HL-60/S4 treated with retinoic acid at 250 ng/mL for 4 days and 3 days (cell line): ENCODE results near the gene TBX4.

Experiments used
- in situ Hi-C: fragments of 300-500 bp; cut with MboI; formaldehyde crosslinking; loops from 2 replicates; pipeline ENCODE4 v1.7.0; 2022; ENCODE audit warnings: low sequenced_read_pairs

The TBX4 gene

DNA sequence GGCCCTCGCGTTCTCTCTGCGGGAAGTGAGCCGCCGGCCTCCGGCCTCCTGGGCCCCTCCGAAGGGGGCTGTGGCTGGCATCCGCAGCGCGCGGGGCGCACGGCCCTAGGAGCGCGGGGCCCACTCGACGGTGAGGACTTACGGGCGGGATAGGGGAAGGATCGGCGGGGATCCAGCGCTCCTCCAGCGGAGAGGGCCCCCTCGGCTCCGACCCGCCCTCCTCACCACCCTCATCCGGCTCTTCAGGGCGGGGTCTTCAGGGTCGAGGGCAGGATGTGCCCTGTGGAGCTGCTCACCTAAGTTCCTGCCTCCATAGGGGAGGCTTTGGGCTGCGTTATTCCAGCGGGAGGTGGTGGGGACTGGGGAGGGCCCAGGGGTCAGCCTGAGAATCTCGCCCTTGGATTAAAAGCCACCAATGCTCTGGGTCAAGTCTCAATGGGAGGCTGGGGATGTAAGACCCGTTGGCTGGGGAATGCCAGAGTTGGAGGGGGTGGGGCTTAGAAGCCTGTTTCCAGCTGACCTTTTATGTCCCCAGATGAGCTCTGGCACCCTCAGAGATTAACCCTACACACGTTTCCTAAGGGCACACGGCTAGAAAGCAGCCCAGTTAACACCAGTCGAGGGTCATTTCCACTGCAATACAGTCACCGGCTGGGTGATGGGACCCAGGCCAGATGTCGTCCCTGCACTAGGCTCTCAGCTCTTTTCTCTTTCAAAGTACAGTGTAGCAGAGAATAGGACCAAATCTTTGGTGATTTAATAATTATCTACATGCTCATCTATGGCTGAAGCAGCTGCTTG is 39.2 kb upstream of the TBX4 start:
- in situ Hi-C loops: no loop called here

DNA sequence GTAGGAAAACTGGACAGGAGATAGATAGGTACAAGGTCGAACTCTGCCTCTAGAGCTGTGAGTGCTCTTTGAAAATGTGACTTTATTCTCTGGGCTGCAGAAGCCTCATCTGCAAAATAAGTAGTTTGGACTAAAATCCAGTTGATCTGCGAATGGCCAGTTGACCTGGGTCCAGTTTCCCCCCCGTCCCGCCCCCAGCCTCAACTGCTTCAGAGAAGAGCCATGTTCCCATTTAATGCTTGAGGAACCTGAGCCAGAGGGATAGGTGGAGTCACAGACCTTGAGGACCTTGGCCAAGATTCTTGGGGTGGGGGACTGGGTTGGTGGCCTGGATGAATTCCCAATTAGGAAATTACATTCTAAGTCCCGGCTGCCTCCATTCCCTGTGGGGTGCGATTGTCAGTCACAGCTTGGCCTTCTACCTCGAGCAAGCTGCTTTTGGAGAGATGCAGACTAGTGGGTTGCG is 38.5 kb upstream of the TBX4 start:
- in situ Hi-C loops: no loop called here

DNA sequence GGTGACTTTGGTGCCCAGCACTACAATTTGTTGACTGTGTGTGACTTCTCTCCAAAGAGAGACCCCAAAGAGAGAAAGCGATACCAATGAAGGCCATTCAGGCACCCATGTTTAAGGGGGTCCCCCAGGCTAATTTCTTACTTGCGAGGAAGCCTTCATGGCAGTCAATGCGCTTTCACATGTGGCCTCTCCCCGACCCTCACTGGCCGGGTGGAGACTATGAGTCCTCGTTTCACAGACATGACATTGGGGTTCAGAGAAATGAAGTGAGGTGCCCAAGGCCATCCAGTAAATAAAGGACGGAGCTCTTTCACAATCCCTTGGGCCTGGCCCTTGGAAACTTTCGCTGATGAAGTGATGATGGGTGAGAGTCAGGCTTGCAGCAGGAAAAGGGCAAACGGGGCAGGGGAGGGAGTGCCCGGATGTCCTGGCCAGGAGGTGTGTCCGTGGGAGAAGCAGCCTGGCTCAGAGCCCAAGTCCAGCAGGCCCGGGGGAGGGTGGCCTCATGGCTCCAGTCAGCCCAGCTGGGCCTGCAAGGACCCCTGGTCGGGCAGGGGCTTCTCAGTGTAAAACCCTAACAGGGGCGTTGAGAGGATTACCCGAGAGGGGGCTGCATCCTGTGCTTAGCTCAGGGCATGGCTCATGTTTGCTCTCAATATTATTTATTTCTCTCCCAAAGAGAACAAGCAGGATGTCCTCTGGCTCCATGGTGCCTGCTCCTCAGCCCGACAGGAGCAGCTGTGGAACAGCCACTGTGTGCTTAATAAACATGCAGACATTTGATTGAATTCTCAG is 37.9 kb upstream of the TBX4 start:
- in situ Hi-C loops: no loop called here

DNA sequence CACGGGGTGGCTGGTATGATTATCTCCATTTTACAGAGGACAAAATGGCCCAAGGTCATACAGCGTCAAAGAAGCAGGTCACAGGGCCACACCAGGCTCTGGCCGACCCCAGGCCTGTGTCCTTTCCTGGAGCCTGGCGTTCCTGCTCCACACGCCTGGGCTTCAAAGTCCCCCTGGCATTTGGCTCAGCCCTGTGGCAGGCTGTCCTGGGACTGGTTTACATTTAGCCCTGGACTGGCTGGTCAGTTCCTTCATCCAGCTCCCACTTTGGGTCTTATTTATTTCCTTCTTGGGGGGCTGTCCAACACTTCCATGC is 37.3 kb upstream of the TBX4 start:
- in situ Hi-C loops: no loop called here

DNA sequence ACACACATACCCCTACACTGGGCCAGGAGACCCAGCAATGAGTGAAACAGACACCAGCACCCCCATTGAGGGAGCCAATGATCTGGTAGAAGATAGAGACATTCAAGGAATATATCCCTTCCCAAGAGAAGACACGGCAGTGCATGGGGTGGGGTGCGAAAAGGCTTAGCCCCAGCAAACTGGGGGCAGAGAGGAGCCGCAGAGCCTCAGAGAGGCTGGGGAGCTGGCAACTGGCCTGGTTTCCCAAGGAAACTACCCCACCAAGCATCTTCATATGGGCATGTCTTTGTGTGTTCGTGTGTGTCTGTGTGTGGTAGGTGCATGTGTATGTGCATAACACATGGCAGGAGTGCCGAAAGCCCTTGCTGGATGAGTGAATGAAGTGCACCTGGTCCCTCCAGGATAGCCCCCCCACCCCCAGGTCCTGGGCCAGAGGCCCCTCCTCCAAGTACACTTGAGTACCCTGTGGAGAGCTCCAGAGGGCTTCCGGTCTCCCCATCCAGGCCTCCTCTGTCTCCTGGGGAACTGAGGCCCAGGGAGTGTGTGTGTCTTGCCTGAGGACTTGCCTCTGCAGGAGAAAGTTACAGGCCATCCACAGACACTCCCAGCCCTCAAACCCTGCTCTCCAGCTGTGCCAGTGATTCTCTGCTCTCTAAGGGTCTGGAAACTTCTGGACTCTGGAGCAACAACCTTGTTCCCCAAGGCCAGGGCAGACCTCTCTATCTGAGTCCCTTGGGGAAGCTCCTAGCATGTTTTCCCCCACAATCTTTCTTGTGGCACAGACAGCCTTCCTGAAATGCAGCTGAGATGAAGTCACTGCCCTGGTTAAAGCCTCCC is 36.6 kb upstream of the TBX4 start:
- in situ Hi-C loops: no loop called here

DNA sequence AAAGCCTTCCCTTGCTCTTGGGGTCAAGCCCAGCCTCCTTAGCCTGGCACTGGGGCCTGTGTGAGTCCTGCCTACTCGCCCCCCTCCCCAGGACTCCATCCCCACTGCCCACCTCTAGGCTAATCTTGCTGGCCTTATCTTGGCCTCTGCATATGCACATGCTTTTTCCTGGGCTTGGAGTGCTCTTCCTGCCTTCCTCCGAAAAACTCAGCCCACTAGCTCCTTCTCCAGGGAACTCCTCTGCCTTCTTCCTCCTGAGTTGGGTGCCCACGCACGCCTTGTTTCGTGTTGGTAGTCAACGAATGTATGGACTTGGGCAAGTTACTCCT is 36.0 kb upstream of the TBX4 start:
- in situ Hi-C loops: no loop called here

DNA sequence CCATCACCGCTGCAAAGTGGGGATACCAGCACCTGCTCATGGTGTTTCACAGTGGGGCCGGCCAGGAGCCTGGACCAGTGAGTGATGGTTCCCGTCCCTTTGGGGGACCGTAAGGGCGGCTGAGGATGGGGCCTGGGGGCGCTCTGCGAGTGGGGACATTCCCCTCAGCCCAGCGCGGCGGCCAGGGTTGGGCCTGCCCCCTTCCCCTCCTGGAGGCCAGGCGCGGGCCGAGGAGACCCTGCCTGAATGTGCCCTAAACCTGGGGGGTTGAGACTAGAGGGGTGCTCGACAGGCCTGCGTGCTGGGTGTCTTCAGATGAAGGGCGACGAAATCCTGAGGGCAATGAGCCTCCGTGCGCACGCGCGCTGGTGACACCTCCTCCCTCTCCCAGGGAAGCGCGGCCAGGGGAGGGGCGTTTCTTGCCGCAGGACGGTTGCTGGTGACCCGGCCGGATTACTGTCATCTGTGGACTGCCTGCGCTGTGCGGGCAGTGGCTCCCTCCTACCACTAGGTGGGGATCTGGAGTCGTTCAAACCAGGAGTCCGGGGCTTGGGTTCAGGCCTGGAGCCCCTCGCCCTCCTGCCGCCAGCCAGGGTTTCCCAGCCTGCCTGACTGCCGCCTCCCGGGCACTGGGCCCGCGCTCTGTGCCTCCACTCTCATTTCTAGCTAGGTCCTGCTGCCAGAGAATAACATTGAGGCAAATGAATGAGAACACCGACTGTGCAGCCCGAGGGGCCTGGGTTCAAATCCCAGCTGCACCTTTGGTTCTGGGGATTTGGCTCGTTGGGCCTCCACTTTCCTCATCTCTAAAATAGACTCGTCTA is 35.5 kb upstream of the TBX4 start:
- in situ Hi-C loops: no loop called here

DNA sequence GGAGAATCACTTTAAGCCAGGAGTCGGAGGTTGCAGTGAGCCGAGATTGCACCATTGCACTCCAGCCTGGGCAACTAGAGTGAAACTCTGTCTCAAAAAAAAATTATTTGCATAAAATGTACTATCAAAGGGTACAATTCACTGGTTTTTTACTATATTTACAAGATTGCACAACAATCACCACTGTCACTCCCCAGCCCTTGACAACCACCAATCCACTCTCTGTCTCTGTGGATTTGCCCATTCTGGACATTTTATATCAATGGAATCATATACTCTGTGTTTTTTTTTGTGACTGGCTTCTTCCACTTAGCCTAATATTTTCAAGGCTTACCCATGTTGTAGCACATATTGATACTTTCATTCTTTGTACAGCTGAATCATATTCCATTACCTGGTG is 33.8 kb upstream of the TBX4 start:
- in situ Hi-C loops: no loop called here

DNA sequence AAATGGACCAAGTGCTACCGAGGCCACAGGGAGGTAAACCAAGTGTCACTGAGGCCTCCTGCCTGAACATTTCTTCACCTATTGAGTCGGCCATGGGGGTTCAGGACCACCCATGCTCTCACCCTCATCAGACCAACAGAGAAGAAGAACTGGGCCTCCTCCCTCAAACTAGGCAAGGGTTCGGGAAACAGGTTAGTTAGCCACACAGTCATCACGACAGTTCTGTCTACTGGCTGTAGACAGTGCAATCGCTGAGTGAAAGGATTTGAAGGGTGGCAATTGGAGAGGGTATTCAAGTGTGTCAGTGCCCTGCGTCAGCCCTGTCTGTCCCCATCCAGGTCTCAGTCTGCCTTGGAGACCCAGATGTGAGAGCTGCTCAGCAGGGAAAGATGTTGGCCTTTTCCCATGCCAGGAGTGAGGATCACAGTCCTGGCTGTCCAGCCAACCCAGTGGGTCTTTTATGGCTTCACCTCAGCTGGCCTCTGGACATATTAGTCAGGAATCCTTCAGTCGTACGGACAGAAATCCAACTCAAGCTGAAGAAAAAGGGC is 32.7 kb upstream of the TBX4 start:
- in situ Hi-C loops: no loop called here

DNA sequence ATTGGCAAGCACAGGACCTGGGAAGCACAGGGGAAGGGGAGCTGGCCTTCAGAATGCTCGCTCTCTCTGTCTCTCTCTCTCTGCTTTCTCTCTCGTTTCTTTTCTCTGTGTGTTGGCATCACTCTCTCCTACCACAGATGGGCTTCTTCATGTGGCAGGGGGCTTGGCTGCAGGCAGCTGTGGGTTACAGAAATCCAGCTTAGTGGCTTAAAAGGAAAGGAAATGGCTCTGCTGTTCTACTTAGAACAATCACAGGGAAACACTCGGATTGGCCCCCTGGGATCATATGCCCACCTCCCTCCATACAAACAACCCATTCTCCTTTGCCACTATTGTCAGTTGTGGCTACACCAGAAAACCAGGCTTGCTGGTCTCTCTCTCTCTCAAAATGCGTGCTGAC is 32.2 kb upstream of the TBX4 start:
- in situ Hi-C loops: no loop called here

DNA sequence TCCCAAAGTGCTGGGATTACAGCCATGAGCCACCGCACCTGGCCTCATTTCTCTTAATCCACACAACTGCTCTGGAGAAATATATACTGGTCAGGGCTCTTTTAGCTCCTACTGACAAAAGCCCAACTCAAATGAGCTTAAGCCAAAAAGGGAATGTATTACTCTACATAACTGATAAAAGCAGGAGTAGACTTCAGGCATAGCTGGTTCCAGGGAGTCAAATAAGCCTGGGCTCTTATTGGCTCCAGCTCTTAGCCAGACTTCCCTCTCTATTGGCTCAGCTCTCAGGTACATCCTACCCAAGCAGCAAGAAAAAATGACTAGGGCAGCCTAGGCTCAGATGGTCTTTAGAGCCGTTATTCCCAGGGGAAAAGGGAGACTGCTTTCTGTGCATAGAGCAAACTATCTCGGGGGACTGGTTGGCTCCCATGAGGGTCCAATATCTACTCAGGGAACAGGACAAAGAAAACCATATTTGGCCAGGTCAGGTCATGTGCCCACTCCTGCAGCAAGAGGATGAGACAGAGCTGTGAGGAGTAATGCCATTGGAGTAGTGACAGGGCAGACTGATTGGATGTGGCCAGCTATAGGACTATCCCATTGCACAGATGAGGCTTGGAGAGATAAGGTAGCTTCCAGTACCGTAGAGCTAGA is 31.4 kb upstream of the TBX4 start:
- in situ Hi-C loops: no loop called here

DNA sequence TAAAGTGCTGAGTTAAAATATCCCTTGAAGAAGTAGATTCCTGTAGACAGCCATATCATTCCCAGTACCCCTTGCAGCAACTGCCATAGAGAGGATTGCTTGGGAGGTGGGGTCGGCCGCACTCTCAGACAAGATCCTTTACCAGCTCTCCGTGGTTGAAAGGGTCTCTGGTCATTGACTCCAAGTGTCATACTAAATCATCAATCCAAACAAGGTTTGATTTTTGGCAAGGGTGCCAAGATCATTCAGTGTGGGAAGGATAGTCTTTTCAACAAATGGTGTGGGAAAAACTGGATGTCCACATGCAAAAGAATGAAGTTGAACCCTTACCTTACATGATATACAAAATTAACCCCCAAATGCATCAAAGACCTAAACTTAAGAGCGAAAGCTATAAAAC is 30.8 kb upstream of the TBX4 start:
- in situ Hi-C loops: no loop called here

DNA sequence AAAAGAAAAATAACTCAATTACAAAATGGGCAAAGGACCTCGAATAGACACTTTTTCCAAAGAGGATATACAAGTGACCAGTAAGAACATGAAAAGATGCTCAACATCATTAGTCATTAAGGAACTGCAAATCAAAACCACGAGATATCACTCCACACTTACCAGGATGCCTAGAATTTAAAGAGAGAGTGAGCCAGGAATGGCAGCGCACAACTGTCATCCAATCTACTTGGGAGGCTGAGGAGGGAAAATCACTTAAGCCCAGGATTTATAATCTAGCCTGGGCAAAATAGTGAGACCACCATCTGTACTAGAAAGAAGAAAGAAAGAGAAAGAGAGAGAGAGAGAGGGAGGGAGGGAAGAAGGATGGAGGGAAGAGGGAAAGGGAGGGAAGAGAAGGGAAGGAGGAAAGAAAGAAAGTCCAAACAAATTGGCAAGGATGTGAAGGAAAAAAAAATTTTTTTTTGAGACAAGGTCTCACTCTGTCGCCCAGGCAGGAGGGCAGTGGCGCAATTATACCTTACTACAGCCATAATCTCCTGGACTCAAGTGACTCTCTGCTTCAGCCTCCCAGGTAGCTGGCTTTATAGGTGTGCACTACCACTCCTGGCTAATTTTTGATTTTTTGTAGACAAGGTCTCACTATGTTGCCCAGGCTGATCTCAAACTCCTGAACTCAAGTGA is 30.0 kb upstream of the TBX4 start:
- in situ Hi-C loops: no loop called here

DNA sequence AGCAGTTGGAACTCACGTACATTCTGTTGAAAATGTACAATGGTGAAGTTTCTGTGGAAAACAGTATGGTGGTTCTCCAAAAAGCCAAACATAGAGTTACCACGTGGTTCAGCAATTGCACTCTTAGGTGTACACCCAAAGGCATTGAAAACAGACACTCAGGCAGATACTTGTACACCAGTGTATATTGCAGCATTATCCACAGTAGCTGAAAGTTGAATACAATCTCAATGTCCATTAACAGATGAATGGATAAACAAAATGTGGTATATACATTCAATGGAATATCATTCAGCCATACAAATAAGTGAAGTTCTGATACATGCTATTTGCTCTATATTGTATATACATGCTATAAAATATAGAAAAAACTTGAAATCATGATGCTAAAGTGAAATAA is 29.4 kb upstream of the TBX4 start:
- in situ Hi-C loops: no loop called here

DNA sequence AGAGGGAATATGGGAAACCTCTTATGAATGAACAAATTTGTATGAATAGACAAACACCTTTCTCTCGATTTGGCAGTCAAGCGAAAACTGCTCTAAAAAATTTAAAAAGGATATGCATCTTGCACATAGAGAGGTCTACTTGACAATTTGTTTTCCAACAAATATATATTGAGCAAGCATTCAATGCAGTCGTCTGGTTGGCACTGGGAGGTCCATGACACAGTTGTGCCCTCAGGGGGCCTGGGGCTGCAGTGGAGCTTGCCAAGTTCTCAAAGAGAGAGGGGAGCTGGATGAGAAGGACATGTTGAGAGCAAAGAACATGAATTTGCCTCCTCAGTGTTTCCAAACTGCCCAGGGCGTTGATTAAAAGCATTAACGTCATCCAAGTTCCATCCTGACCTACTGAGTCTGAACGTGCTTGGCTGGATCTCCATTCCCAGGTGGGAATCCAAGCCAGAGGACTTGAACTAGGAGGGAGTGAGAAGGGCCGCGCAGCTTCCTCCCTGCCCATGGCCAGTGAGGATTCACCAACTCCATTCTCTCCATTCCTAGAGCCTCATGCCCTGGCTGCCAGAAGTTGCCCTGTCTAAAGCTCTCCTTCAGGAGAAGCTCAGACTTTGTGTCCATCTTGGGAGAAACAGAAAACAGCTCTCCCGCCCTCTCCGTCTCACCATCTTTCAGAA is 28.1 kb upstream of the TBX4 start:
- in situ Hi-C loops: no loop called here

DNA sequence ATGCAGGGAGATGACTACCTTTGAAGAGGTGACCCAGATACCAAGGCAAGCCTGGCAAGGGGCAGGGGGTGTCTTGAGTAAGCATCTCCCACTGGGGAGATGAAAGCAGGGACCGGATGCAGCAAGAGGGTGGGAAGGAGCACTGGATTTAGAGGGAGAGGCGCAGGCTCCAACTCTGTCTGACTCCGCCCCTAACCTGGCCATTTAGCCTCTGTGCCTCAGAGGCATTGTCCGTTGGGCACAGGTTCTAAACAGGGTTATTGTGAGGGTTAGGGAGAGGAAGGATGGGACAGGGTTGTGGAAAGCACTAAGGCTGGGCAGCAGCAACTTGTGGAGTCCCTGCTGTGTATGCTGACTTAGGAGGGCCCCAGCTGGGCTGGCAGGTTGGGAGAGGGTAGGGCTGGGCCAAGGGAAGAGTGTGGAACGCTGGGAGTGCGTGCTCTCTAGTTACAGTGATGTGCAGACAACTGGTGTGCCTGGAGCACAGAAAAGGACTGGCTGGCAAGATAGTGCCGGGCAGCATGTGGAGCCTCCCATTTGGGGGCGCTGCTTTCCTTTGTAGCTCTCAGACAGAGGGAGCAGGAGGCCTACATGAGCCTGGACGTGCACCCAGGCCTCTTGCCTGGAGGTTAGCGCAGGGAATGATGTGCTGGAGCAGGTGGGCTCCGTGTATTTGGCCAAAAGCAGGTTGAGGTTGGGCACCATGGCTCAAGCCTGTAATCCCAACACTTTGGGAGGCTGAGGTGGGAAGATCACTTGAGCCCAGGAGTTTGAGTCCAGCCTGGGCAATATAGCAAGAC is 26.3 kb upstream of the TBX4 start:
- in situ Hi-C loops: no loop called here

DNA sequence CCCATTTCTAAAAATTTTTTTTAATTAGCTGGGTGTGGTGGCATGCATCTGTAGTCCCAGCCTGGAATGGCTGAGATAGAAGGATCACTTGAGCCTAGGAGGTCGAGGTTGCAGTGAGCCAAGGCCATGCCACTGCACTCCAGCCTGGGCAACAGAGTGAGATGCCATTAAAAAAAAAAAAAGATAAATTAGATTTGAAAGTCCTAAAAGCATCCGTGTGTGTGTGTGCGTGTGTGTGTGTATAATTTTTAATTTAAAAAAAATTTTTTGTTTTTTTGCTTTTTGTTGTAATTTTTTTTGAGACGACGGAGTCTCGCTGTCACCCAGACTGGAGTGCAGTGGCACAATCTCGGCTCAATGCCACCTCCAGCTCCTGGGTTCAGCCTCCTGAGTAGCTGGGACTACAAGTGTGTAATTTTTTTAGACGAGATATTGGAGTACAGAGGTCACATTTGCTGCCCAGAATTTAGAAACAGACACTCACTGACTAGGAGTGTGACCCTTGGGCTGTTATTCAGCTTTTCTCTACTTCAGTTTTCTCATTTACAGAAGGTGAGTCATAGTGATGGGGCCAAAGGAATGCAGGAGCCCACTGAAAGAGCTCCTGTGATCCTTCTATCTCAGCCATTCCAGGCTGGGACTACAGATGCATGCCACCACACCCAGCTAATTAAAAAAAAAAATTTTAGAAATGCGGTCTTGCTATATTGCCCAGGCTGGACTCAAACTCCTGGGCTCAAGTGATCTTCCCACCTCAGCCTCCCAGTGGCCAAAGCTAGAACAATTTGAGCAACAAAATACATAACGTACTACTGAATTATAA is 25.5 kb upstream of the TBX4 start:
- in situ Hi-C loops: no loop called here
